RWPE2 (cell line): ENCODE data around the gene SETD2.

Source experiments
- ATAC-seq: fragments of 200-7000 bp; cut with Tn5 transposase; 3 replicates; pipeline ENCODE4 v1.9.1; 2021; ENCODE audit warnings: low read depth
- DNase-seq: peaks from one replicate; pipeline ENCODE4 v3.0.0-alpha.2; 2020; ENCODE audit warnings: low spot score
- H3K27ac ChIP-seq: fragments of 450-650 bp; 2 replicates; pipeline ENCODE4 v1.5.1; 2017; ENCODE audit warnings: mild to moderate bottlenecking; ENCODE audit not compliant: poor library complexity, severe bottlenecking
- H3K27me3 ChIP-seq: fragments of 250-450 bp; sonication (Bioruptor Pico); 2 replicates; pipeline ENCODE4 v1.5.1; 2021; ENCODE audit warnings: mild to moderate bottlenecking, moderate library complexity; ENCODE audit not compliant: insufficient read depth, poor library complexity, severe bottlenecking
- H3K36me3 ChIP-seq: fragments of 250-450 bp; sonication (Bioruptor Pico); 2 replicates; pipeline ENCODE4 v1.5.1; 2020; ENCODE audit warnings: low read depth, mild to moderate bottlenecking, moderate library complexity
- H3K4me1 ChIP-seq: fragments of 250-450 bp; sonication (Bioruptor Pico); 2 replicates; pipeline ENCODE4 v1.5.1; 2021; ENCODE audit warnings: mild to moderate bottlenecking, moderate library complexity; ENCODE audit not compliant: insufficient read depth, poor library complexity, severe bottlenecking
- H3K4me3 ChIP-seq: fragments of 250-450 bp; sonication (Bioruptor Pico); 2 replicates; pipeline ENCODE4 v1.5.1; 2021; ENCODE audit warnings: mild to moderate bottlenecking, moderate library complexity; ENCODE audit not compliant: severe bottlenecking
- H3K9me3 ChIP-seq: fragments of 250-450 bp; sonication (Bioruptor Pico); 2 replicates; pipeline ENCODE4 v1.5.1; 2021; ENCODE audit warnings: mild to moderate bottlenecking, moderate library complexity; ENCODE audit not compliant: severe bottlenecking
- TF ChIP-seq, protein P1 (sequence below): fragments of 450-650 bp; IDR thresholded peaks from one replicate; pipeline ENCODE4 v1.5.1; 2017; ENCODE audit warnings: mild to moderate bottlenecking, moderate library complexity; ENCODE audit not compliant: poor library complexity, severe bottlenecking

SETD2 gene

DNA sequence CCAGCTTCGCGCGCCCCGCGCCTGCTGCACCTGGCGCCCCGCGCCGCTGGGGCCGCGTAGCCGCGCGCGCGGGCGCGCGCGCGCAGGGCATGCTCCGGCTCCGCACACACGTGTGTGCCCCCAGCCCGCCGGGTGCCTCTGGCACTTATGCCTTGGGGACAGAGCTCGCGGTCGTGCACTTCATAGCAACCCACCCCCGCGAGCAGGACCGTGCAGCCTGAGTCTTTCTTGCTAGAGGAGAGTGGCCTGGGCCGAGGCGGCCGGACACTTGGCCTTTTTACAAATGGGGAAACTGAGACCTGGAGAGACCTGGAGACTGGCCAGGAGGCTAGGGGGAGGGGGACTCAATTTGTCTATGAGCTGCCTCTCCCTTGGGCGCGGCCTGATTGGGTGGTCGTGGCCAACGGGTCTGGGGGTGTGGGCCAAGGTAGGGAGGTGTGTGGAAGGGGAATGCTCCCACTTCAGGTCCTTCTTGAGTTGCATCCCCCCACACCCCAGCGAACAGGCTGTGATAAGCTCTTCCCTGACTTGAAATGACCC lies 183.9 kb downstream of the SETD2 start:
- ATAC-seq (no peak), DNase-seq (no peak)
- no peaks in the 10 kb centered on the region for H3K27me3 ChIP-seq
- peaks cover 30% of the 10 kb centered on the region for H3K4me1 ChIP-seq
- H3K27ac ChIP-seq: peak overlapping the region; percentile 75
- peak overlapping the region; percentile 59 for H3K4me3 ChIP-seq
- no peaks in the 10 kb centered on the region for H3K9me3 ChIP-seq
- no peaks in the 10 kb centered on the region for H3K36me3 ChIP-seq
- TF ChIP-seq, protein P1, sequence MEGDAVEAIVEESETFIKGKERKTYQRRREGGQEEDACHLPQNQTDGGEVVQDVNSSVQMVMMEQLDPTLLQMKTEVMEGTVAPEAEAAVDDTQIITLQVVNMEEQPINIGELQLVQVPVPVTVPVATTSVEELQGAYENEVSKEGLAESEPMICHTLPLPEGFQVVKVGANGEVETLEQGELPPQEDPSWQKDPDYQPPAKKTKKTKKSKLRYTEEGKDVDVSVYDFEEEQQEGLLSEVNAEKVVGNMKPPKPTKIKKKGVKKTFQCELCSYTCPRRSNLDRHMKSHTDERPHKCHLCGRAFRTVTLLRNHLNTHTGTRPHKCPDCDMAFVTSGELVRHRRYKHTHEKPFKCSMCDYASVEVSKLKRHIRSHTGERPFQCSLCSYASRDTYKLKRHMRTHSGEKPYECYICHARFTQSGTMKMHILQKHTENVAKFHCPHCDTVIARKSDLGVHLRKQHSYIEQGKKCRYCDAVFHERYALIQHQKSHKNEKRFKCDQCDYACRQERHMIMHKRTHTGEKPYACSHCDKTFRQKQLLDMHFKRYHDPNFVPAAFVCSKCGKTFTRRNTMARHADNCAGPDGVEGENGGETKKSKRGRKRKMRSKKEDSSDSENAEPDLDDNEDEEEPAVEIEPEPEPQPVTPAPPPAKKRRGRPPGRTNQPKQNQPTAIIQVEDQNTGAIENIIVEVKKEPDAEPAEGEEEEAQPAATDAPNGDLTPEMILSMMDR: peak; percentile 5

DNA sequence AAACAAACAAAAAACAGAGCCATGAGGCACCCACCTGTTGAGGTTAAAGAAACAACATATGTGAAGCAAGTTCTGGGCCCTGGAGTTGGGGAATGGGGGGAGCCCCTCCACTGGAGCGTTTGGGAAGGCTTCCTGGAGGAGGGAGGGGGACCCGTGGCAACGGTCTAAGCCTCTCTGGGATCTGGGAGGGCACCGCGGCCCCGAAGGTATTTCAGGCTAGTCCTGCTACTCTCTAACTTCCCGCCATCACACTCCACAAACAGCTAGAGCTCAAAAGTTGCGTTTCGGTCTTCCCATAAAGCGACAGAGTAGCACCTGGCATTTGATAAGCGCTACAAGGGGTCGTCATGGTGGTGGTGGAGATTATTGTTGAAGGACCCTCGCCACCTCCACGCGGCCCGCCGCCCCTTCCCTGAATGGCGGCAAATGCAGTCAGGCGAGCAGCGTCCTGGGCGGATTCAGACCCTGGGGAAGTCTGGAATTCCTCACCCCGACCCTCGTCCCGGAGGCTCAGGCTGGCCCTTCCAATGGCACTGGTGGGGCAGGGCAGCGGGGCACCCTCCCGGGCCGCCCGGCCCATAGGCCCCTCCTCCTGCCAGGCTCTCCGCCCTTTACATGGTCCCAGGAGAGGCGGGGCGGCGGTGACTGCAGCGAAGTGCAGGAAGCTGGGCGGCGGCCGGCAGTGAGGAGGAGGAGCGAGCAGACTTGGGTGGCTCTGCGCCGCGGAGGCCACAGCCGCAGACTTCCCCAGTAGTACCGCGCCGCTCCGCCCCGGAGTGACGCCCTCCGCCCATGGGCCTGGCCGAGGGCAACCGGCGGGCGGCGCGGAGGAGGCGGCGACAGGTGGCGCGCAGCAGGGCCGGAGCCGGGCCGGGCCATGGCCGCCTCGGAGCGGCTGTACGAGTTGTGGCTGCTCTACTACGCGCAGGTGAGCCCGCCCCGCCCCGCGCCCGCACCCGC lies 184.6 kb downstream of the SETD2 start, which contains the start of gene NBEAL2:
Gene NBEAL2 (plus strand): TSS at position 682 of the 960 bp plus-strand sequence. CDS start 196 bp downstream, at position 878.
- ATAC-seq (peak; percentile 82), DNase-seq (peak; percentile 96)
- peak within 1 kb of the TSS; percentile 59 for H3K4me3 ChIP-seq
- no peaks in the 10 kb centered on the region for H3K27me3 ChIP-seq
- 0 out of 2 replicates have a peak, but pooled peaks cover 4% of the 10 kb centered on the region for H3K36me3 ChIP-seq
- TF ChIP-seq, protein P1: no peak
- peak within 1 kb of the TSS; percentile 75 for H3K27ac ChIP-seq
- H3K9me3 ChIP-seq: no peaks in the 10 kb centered on the region
- H3K4me1 ChIP-seq: peaks cover 30% of the 10 kb centered on the region

DNA sequence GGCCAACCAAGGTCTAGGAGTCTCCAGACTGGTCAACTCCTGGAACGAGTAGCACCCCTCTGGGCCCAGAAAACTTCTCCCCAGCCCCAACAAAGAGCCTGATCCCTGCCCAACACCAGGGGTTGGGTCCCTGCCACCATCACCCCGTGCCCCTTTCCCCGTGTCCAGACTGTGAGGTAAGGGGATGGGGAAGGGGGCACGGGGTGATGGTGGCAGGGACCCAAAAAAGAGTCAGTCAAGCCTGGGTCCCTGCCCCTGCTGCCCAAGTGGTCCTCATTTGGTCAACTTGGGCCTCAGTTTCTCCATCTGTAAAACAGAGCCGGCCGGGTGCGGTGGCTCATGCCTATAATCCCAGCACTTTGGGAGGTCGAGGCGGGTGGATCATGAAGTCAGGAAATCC lies 185.5 kb downstream of the SETD2 start:
- DNase-seq (no peak), ATAC-seq (no peak)
- H3K4me1 ChIP-seq: peaks cover 30% of the 10 kb centered on the region
- no peaks in the 10 kb centered on the region for H3K27me3 ChIP-seq
- 0 out of 2 replicates have a peak, but pooled peaks cover 8% of the 10 kb centered on the region for H3K36me3 ChIP-seq
- peak overlapping the region; percentile 75 for H3K27ac ChIP-seq
- H3K9me3 ChIP-seq: no peaks in the 10 kb centered on the region
- no peak overlapping the region for H3K4me3 ChIP-seq
- TF ChIP-seq, protein P1: no peak

DNA sequence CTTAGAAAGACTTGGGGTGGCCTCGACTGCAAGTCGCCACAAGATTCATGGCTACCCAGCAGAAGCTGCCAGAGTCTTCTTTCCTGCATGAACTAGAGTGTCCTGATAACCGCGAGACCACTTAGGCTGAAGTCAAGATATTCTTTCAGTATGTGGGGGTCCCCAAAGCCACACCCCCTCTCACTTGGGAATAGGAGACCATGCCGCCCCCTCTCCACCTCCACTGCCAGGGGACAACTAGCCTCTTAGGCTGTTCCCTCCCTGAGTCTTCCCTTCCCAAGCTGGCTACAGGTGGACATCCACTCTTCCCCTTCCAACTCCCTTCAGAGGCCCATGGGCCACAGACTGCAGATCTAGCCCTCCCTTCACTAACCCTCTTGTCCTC lies 186.1 kb downstream of the SETD2 start:
- ATAC-seq (no peak), DNase-seq (no peak)
- no peak overlapping the region for H3K4me3 ChIP-seq
- peaks cover 30% of the 10 kb centered on the region for H3K4me1 ChIP-seq
- peak overlapping the region; percentile 75 for H3K27ac ChIP-seq
- H3K9me3 ChIP-seq: no peaks in the 10 kb centered on the region
- no peaks in the 10 kb centered on the region for H3K27me3 ChIP-seq
- H3K36me3 ChIP-seq: 0 out of 2 replicates have a peak, but pooled peaks cover 8% of the 10 kb centered on the region
- TF ChIP-seq, protein P1: no peak
